CD4-positive, alpha-beta T cell treated with Interleukin-6 for 4 hours (primary cell): Measurements from ENCODE around the gene DISP3.

Source experiments
- DNase-seq: peaks from one replicate; pipeline ENCODE4 v3.0.0-alpha.2; 2020; ENCODE audit warnings: mixed read lengths

The DISP3 gene

GRCh38 chr1:11516961-11517635, 38.1 kb downstream of the DISP3 start:
- no peak for DNase-seq

- no peak for DNase-seq
Observed at GRCh38 chr1:11518016-11518701, 39.2 kb downstream of the DISP3 start.

DNA sequence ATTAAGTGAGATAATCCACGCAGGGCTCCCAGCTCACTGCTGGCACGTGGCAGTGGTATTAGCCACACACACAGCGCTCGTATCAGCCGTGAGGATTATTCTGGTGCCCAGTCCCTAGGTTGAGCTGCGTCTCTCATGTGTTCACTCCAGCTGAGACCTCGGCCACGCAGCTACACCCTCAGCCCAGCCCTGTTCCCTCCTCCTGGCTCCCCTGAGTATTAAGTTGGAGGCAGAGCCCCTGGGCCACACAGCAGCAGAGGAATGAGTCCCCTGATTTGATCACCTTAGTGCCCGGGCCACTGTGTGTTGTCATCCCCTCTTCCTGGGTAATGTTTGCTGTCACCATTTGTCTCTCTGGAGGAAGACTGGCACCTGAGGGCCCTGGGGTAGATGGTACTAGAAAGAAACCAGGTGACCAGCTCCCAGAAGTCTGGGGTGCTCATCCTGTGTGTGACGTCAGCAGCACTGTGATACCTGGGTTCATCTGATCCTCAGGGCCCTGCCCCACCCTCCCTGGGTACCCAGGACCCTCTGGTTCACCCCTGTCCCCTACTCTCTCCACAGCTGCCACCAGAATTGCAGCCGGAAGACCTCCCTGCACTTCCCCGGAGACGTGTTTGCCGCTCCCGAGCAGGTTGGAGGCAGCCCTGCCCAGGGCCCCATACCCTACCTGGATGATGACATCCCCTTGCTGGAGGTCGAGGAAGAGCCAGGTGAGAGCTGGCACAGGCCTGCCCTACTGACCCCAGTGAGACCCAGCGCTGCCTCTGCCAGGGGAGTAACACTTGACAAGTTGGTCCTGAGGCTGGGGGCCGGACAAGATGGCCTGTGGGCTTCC, 40.1 kb downstream of the DISP3 start:
- DNase-seq = no peak

DNA sequence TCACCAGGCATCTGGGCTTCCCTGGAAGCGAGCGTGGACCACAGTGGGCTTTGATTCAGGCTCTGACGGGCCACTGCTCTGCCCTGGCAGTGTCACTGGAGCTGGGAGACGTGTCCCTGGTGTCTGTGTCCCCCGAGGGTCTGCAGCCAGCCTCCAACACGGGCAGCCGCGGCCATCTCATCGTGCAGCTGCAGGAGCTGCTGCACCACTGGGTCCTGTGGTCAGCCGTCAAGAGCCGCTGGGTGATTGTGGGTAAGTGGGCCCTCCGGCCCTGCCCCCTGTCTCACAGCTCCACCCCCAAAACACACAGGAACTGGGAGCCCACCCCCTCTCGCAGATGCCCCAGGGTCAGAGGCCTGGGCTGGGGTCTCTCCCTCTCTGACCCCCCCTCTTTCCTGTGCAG, 40.7 kb downstream of the DISP3 start:
- no peak for DNase-seq

DNA sequence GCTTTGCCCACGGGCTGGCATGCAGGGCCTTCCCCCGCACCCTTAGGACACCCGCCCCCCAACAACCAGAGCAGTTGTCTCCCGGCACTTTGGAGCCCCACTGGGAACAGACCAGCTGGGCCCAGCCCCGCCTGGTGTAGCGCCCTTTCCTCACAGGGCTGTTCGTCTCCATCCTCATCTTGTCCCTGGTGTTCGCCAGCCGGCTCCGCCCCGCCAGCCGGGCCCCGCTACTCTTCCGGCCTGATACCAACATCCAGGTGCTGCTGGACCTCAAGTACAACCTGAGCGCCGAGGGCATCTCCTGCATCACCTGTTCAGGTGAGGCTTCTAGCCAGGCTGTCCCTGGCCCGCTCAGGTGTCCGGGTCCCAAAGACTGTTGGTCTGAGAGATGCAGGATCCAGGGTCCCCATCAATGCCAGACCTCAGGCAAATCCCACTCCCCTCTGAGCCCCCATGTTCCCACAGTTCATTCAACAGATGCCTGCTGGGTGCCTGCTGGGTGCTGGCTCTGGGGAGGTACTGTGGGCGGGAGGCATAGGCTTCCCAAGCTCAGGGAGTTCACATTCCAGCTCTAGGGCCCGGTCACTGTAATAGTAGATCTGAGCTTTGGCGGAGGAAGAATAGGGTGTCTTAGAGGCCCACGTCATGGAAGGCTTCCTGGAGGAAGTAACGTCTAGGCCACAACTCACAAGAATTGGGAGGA, 41.7 kb downstream of the DISP3 start:
- no peak for DNase-seq

DNA sequence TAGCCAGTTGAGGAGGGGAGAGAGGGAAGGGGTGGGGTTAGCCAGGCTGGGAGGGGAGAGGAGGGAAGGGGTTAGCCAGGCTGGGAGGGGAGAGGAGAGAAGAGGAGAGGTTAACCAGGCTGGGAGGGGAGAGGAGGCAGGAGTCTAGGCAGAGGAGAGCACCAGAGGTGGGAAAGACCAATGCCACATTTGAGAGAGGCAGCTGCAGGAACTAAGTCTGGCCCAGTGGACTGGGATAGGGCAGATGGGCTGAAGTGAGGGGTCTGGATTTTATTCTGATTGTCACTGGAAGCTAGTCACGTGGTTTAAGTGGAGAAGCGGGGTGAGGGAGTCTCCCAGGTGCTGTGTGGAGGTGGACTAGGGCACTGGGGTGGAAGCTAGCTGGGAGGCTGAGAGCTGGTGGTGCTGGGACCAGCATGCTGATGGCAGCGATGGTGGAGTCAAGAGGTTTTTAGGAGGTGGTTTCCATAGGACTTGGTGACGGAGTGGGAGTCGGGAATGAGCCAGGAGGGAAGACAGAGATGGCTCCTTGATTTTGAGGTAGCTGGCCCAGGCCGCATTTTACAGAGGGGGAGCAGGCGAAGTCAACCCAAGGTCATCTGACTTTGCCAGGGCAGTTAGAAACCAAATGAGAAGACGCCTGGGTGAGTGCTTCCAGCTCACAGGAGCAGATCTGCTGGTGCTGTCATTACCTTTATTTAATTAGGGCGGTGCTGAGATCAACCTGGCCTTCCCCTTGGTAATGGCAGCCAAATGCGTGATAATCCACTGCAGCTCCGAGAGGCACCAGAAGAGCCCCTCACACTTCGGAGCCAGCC, 42.8 kb downstream of the DISP3 start:
- no peak for DNase-seq

DNA sequence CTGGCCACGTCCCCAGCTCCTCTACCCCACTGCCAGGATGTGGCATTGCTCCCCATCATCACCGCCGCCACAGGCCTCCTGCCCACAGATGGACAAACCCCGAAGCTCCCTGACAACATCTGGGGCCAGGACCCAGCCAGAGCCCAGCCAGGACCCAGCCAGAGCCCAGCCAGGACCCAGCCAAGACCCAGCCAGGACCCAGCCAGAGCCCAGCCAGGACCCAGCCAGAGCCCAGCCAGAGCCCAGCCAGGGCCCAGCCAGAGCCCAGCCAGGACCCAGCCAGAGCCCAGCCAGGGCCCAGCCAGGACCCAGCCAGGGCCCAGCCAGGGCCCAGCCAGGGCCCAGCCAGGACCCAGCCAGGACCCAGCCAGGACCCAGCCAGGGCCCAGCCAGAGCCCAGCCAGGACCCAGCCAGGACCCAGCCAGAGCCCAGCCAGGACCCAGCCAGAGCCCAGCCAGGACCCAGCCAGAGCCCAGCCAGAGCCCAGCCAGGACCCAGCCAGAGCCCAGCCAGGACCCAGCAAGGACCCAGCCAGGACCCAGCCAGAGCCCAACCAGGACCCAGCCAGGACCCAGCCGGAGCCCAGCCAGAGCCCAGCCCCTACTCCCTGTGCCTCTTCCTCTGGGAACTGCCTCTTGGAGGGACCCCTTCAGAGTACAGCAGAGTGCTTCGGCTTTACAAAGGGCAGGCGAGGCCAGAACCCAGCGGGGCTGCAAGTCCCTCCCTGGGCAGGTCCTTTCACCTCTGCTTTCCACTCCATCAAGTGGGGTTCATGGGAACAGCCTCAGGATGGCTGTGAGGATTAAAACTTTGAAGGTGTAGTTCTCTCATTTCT, 43.7 kb downstream of the DISP3 start:
- no peak for DNase-seq

GRCh38 chr1:11523261-11523660, 44.3 kb downstream of the DISP3 start:
- DNase-seq = no peak

GRCh38 chr1:11523746-11524464, 45.0 kb downstream of the DISP3 start:
- DNase-seq = no peak

GRCh38 chr1:11524465-11525150, 45.7 kb downstream of the DISP3 start:
- no peak for DNase-seq

DNA sequence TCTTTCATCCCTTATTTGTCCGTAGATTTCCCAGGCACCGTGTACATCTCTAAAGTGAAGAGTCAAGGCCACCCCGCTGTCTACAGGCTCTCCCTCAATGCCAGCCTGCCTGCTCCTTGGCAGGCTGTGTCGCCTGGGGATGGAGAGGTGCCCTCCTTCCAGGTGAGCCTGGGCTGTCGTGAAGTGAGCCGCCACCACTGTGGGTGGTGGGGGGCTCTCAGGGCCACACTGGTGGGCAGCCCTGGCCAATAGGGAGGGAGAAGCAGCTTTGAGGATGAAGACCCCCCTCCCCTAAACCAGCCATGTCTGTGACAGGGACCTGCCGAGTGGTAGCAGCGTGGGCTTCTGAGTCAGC, 46.2 kb downstream of the DISP3 start:
- DNase-seq = no peak

DNA sequence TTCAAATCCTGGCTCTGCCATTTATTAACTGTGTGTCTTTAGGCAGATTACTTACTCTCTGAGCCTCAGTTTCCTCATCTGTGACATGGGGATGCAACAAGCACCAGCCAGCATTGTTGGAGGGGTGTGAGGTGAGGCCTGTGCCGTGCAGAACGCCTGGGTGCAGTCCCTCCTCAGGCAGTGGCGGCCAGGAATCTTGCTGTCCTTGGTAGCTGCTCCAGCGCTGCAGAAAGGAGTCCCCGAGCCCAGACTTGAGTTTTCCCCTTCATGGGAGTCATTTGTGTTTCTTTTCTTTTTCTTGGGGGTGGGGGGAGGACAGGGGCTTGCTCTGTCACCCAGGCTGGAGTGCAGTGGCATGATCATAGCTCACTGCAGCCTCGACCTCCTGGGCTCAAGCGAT, 46.6 kb downstream of the DISP3 start:
- DNase-seq = no peak

- no peak for DNase-seq
Observed at GRCh38 chr1:11526071-11526895, 47.3 kb downstream of the DISP3 start.

DNA sequence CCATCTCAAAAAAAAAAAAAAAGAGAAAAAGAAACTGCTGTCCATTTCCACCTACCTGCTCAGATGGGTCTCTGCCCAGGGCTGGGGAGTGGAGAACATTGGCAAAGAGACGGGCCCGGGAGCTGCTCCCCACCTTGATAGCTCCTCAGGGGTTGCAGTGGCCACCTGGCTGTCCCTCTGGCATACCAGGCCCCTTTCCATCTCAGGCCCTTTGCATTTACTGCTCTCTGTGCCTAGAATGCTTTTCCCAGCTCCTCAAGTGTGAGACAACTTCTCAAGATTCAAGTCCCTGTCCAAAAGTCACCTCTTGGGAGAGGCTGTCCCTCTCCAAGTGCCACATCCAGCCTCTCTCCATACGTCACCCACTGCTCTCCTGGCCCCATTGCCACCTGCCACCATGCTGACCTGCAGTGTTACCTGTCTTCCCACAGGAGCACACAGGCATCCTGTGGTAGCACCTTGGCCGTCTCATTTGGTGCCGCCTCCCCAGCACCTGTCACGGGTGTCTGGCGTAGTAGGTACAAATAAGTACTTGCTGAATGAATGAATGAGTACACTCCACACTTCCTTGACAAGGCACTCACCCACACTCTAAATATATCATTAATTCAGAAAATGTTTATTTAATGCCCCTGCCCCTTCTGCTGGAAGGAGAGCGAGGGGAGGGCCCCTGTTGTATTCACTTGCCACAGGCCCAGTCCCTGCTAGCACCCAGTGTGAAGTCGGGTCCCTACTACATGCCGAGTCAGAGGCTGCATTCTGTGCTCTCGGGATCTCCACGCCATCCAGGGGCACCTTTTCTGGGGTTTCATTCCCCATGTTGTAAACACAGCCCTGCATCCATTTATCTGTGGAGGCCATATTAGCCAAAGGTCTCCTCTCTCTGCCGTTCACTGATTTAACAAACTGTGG, 48.8 kb downstream of the DISP3 start:
- DNase-seq = no peak

DNA sequence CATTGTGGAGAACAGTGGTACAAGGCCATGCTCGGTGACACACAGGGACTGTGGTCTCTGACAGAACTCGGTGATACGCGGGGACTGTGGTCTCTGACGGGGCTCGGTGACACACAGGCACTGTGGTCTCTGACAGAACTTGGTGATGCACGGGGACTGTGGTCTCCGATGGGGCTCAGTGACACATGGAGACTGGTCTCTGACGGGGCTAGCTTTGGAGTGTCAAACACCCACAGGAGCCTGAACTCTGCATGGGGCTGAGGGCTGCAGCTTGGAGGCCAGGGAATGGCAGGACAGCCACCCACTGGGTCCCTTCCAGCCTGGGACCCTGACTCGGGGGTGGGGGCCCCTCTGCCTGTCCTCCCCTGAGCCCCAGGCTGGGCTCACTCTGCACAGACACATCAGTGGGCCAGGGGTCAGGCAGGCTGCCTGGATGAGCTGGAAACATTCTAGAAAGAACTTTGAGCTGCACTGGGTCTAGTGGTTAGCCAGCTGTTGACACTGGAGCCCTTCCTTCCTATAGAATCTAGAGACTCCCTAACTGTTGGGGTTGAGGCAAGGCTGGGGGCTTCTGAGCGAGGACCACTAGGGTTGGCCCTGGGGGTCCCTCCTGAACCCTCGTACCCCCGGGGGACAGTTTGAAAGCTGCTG, 49.8 kb downstream of the DISP3 start:
- no peak for DNase-seq

DNA sequence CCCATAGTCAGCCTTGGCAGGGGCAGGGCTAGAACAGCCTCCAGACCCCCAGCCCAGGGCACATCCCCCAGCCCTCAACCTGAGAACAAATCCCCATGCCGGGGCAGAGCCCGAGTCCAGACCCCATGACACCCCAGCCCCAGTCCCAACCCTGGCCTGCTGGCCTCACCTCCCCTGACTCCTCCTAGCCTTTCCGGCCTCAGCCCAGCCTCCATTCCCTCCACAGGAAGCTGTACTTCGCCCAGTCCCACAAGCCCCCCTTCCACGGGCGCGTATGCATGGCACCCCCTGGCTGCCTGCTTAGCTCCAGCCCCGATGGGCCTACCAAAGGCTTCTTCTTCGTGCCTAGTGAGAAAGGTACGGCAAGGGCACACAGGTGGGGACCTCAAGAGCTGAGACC, 50.4 kb downstream of the DISP3 start:
- no peak for DNase-seq
